ENCODE measurements around the gene TFIP11. TPM values are rescaled to one million over a fixed set of nuclear protein-coding genes. Genes with fewer than 3 reads are reported as not detected.
"Not testable (repeated sequence)": the region's sequence is repeated elsewhere in the genome, so short reads cannot be mapped to it uniquely, and the experiment has no call there.

The TFIP11 gene
- total RNA-seq, 1 donor, result 64.2 TPM

GRCh38 chr22:26528518-26528917 is 16.2 kb upstream of the TFIP11 start:
- H3K27me3 ChIP-seq (ENCODE audit: insufficient read depth, low read length); H3K9me3 ChIP-seq (ENCODE audit: low read depth, low read length); H3K4me3 ChIP-seq (ENCODE audit: low read length): not testable (repeated sequence)
- H3K4me1 ChIP-seq (ENCODE audit: insufficient read depth, low read length), result peaks cover 15% of the 10 kb centered on the region

- Histone ChIP-seq H3K4me1 (ENCODE audit: insufficient read depth, low read length) (peaks cover 15% of the 10 kb centered on the region), H3K9me3 (ENCODE audit: low read depth, low read length) (no peaks in the 10 kb centered on the region), H3K27me3 (ENCODE audit: insufficient read depth, low read length) (no peaks in the 10 kb centered on the region), H3K4me3 (ENCODE audit: low read length) (no peak overlapping the region)
Measured at GRCh38 chr22:26527574-26528465, 15.5 kb upstream of the TFIP11 start.

GRCh38 chr22:26527167-26527566 is 14.9 kb upstream of the TFIP11 start:
- H3K4me1 ChIP-seq (ENCODE audit: insufficient read depth, low read length), result peaks cover 15% of the 10 kb centered on the region
- no peak overlapping the region for H3K4me3 ChIP-seq (ENCODE audit: low read length)
- no peaks in the 10 kb centered on the region for H3K9me3 ChIP-seq (ENCODE audit: low read depth, low read length)
- H3K27me3 ChIP-seq (ENCODE audit: insufficient read depth, low read length), result no peaks in the 10 kb centered on the region

- no peaks in the 10 kb centered on the region for H3K9me3 ChIP-seq (ENCODE audit: low read depth, low read length)
- H3K4me3 ChIP-seq (ENCODE audit: low read length), result no peak overlapping the region
- no peaks in the 10 kb centered on the region for H3K27me3 ChIP-seq (ENCODE audit: insufficient read depth, low read length)
- peaks cover 15% of the 10 kb centered on the region for H3K4me1 ChIP-seq (ENCODE audit: insufficient read depth, low read length)
Measured at GRCh38 chr22:26525946-26526564, 13.8 kb upstream of the TFIP11 start.

GRCh38 chr22:26524870-26525269 is 12.6 kb upstream of the TFIP11 start:
- no peaks in the 10 kb centered on the region for H3K27me3 ChIP-seq (ENCODE audit: insufficient read depth, low read length)
- H3K9me3 ChIP-seq (ENCODE audit: low read depth, low read length), result no peaks in the 10 kb centered on the region
- H3K4me1 ChIP-seq (ENCODE audit: insufficient read depth, low read length), result peaks cover 11% of the 10 kb centered on the region
- H3K4me3 ChIP-seq (ENCODE audit: low read length), result no peak overlapping the region

- Histone ChIP-seq H3K4me3 (ENCODE audit: low read length) (no peak overlapping the region), H3K9me3 (ENCODE audit: low read depth, low read length) (no peaks in the 10 kb centered on the region)
Measured at GRCh38 chr22:26522592-26522991, 10.3 kb upstream of the TFIP11 start.

GRCh38 chr22:26522012-26522411 is 9.7 kb upstream of the TFIP11 start:
- H3K4me3 ChIP-seq (ENCODE audit: low read length), result no peak overlapping the region
- H3K27me3 ChIP-seq (ENCODE audit: insufficient read depth, low read length), result no peaks in the 10 kb centered on the region
- H3K4me1 ChIP-seq (ENCODE audit: insufficient read depth, low read length), result no peaks in the 10 kb centered on the region
- no peaks in the 10 kb centered on the region for H3K9me3 ChIP-seq (ENCODE audit: low read depth, low read length)

More at GRCh38 chr22:26522592-26522991, 10.3 kb upstream of the TFIP11 start:
- Histone ChIP-seq H3K27me3 (ENCODE audit: insufficient read depth, low read length) (no peaks in the 10 kb centered on the region), H3K4me1 (ENCODE audit: insufficient read depth, low read length) (no peaks in the 10 kb centered on the region)

GRCh38 chr22:26517429-26517828 is 5.2 kb upstream of the TFIP11 start:
- Histone ChIP-seq H3K27me3 (ENCODE audit: insufficient read depth, low read length) (no peaks in the 10 kb centered on the region), H3K9me3 (ENCODE audit: low read depth, low read length) (no peaks in the 10 kb centered on the region), H3K4me1 (ENCODE audit: insufficient read depth, low read length) (peaks cover 8% of the 10 kb centered on the region), H3K4me3 (ENCODE audit: low read length) (no peak overlapping the region)

GRCh38 chr22:26516503-26516902 is 4.2 kb upstream of the TFIP11 start:
- peaks cover 12% of the 10 kb centered on the region for H3K4me1 ChIP-seq (ENCODE audit: insufficient read depth, low read length)
- H3K27me3 ChIP-seq (ENCODE audit: insufficient read depth, low read length), result no peaks in the 10 kb centered on the region
- no peaks in the 10 kb centered on the region for H3K9me3 ChIP-seq (ENCODE audit: low read depth, low read length)
- no peak overlapping the region for H3K4me3 ChIP-seq (ENCODE audit: low read length)

- H3K4me1 ChIP-seq (ENCODE audit: insufficient read depth, low read length), result peaks cover 17% of the 10 kb centered on the region
- H3K9me3 ChIP-seq (ENCODE audit: low read depth, low read length), result no peaks in the 10 kb centered on the region
- H3K4me3 ChIP-seq (ENCODE audit: low read length), result no peak overlapping the region
- H3K27me3 ChIP-seq (ENCODE audit: insufficient read depth, low read length), result no peaks in the 10 kb centered on the region
Measured at GRCh38 chr22:26515931-26516330, 3.7 kb upstream of the TFIP11 start.

GRCh38 chr22:26514419-26515161 is 2.3 kb upstream of the TFIP11 start:
- H3K4me1 ChIP-seq (ENCODE audit: insufficient read depth, low read length), result peaks cover 20% of the 10 kb centered on the region
- H3K4me3 ChIP-seq (ENCODE audit: low read length), result no peak overlapping the region
- no peaks in the 10 kb centered on the region for H3K9me3 ChIP-seq (ENCODE audit: low read depth, low read length)
- no peaks in the 10 kb centered on the region for H3K27me3 ChIP-seq (ENCODE audit: insufficient read depth, low read length)

- H3K27me3 ChIP-seq (ENCODE audit: insufficient read depth, low read length), result no peaks in the 10 kb centered on the region
- no peaks in the 10 kb centered on the region for H3K9me3 ChIP-seq (ENCODE audit: low read depth, low read length)
- H3K4me1 ChIP-seq (ENCODE audit: insufficient read depth, low read length), result peaks cover 20% of the 10 kb centered on the region
- no peak overlapping the region for H3K4me3 ChIP-seq (ENCODE audit: low read length)
Measured at GRCh38 chr22:26513838-26514237, 1.6 kb upstream of the TFIP11 start.

- peaks cover 30% of the 10 kb centered on the region for H3K4me1 ChIP-seq (ENCODE audit: insufficient read depth, low read length)
- H3K27me3 ChIP-seq (ENCODE audit: insufficient read depth, low read length), result no peaks in the 10 kb centered on the region
- H3K4me3 ChIP-seq (ENCODE audit: low read length), result no peak overlapping the region
- H3K9me3 ChIP-seq (ENCODE audit: low read depth, low read length), result no peaks in the 10 kb centered on the region
Measured at GRCh38 chr22:26508148-26508547, 4.1 kb downstream of the TFIP11 start.

GRCh38 chr22:26503758-26504157 is 8.5 kb downstream of the TFIP11 start:
- Histone ChIP-seq H3K9me3 (ENCODE audit: low read depth, low read length) (no peaks in the 10 kb centered on the region), H3K4me3 (ENCODE audit: low read length) (no peak overlapping the region), H3K4me1 (ENCODE audit: insufficient read depth, low read length) (peaks cover 17% of the 10 kb centered on the region), H3K27me3 (ENCODE audit: insufficient read depth, low read length) (no peaks in the 10 kb centered on the region)
